ENCODE measurements around the gene B3GNT5.

DNA sequence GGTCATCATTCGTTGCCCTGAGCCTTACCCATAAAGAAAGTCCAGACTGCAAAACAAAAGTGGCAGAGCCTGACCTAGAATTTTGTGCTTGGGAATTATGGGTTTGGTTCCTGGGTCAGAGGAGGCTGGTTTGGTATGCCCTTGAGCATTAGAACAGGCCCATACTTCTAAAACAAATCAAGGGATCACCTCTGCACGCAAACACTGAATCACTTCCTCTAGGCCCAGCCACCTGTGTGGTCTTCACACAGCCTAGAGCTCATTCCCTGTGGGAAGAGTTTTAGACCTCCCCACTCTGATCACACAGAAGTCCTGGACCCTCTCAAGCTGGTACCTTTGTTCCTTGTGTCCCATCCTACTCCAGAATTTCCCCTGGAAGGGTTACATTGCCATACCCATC is 59.4 kb downstream of the B3GNT5 start:
- TF ChIP-seq POLR2A (IDR thresholded peaks at IDR 0.05) = no peak
- TF ChIP-seq, protein P1, sequence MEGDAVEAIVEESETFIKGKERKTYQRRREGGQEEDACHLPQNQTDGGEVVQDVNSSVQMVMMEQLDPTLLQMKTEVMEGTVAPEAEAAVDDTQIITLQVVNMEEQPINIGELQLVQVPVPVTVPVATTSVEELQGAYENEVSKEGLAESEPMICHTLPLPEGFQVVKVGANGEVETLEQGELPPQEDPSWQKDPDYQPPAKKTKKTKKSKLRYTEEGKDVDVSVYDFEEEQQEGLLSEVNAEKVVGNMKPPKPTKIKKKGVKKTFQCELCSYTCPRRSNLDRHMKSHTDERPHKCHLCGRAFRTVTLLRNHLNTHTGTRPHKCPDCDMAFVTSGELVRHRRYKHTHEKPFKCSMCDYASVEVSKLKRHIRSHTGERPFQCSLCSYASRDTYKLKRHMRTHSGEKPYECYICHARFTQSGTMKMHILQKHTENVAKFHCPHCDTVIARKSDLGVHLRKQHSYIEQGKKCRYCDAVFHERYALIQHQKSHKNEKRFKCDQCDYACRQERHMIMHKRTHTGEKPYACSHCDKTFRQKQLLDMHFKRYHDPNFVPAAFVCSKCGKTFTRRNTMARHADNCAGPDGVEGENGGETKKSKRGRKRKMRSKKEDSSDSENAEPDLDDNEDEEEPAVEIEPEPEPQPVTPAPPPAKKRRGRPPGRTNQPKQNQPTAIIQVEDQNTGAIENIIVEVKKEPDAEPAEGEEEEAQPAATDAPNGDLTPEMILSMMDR (IDR thresholded peaks at IDR 0.05) = no peak

Measured in esophagus squamous epithelium (tissue), 4 donors.